ENCODE results near the gene MDFIC.

The MDFIC gene

GRCh38 chr7:114989531-114989930, 67.6 kb downstream of the MDFIC start:
- no peak for DNase-seq (ENCODE audit: low read depth, low spot score)

GRCh38 chr7:114997487-114998404, 75.9 kb downstream of the MDFIC start:
- DNase-seq (ENCODE audit: low read depth, low spot score) = no peak

GRCh38 chr7:115004121-115004520, 82.2 kb downstream of the MDFIC start:
- no peak for DNase-seq (ENCODE audit: low read depth, low spot score)

GRCh38 chr7:115005251-115005650, 83.4 kb downstream of the MDFIC start:
- no peak for DNase-seq (ENCODE audit: low read depth, low spot score)

GRCh38 chr7:115005953-115006352, 84.1 kb downstream of the MDFIC start:
- no peak for DNase-seq (ENCODE audit: low read depth, low spot score)

GRCh38 chr7:115007751-115008150, 85.9 kb downstream of the MDFIC start:
- no peak for DNase-seq (ENCODE audit: low read depth, low spot score)

- no peak for DNase-seq (ENCODE audit: low read depth, low spot score)
These were observed 86.7 kb downstream of the MDFIC start for GRCh38 chr7:115008465-115009114.

- no peak for DNase-seq (ENCODE audit: low read depth, low spot score)
These were observed 87.2 kb downstream of the MDFIC start for GRCh38 chr7:115009139-115009538.

- DNase-seq (ENCODE audit: low read depth, low spot score) = no peak
These were observed 88.0 kb downstream of the MDFIC start for GRCh38 chr7:115009736-115010440.

GRCh38 chr7:115010441-115010820, 88.5 kb downstream of the MDFIC start:
- no peak for DNase-seq (ENCODE audit: low read depth, low spot score)

- DNase-seq (ENCODE audit: low read depth, low spot score) = no peak
These were observed 92.0 kb downstream of the MDFIC start for GRCh38 chr7:115013886-115014285.

- DNase-seq (ENCODE audit: low read depth, low spot score) = no peak
These were observed 92.9 kb downstream of the MDFIC start for GRCh38 chr7:115014794-115015193.

- no peak for DNase-seq (ENCODE audit: low read depth, low spot score)
These were observed 93.7 kb downstream of the MDFIC start for GRCh38 chr7:115015619-115016018.

- no peak for DNase-seq (ENCODE audit: low read depth, low spot score)
These were observed 98.2 kb downstream of the MDFIC start for GRCh38 chr7:115019882-115020605.

- DNase-seq (ENCODE audit: low read depth, low spot score) = no peak
These were observed 101.3 kb downstream of the MDFIC start for GRCh38 chr7:115023219-115023618.

GRCh38 chr7:115024276-115024675, 102.4 kb downstream of the MDFIC start:
- DNase-seq (ENCODE audit: low read depth, low spot score) = no peak

GRCh38 chr7:115032715-115033703, 111.1 kb downstream of the MDFIC start:
- no peak for DNase-seq (ENCODE audit: low read depth, low spot score)

- no peak for DNase-seq (ENCODE audit: low read depth, low spot score)
These were observed 112.1 kb downstream of the MDFIC start for GRCh38 chr7:115033917-115034459.

GRCh38 chr7:115034515-115034914, 112.6 kb downstream of the MDFIC start:
- DNase-seq (ENCODE audit: low read depth, low spot score) = no peak

GRCh38 chr7:115037128-115037802, 115.4 kb downstream of the MDFIC start:
- DNase-seq (ENCODE audit: low read depth, low spot score) = no peak
